ENCODE measurements around the gene SRC. TPM values are rescaled to one million over a fixed set of nuclear protein-coding genes. Genes with fewer than 3 reads are reported as not detected.

The SRC gene
- total RNA-seq, 1 experiment from 2014 or later = 23.3 TPM

- no TSS peak for BruUV-seq (replicated peaks)
- Histone ChIP-seq H3K27ac (ENCODE audit: low read depth, low read length, poor library complexity, severe bottlenecking) (no peak overlapping the region), H3K27me3 (replicated peaks; ENCODE audit: insufficient read depth, low read depth, low read length, poor library complexity) (peaks cover 42% of the 10 kb centered on the region), H3K4me1 (ENCODE audit: insufficient read depth, low read length, poor library complexity, severe bottlenecking) (peaks cover 5% of the 10 kb centered on the region), H3K36me3 (ENCODE audit: insufficient read depth, low read length, poor library complexity, severe bottlenecking) (no peaks in the 10 kb centered on the region), H3K4me3 (ENCODE audit: low read depth, low read length, poor library complexity, severe bottlenecking) (no peak overlapping the region), H3K9me3 (ENCODE audit: low read depth, low read length, poor library complexity, severe bottlenecking) (no peaks in the 10 kb centered on the region)
- intact Hi-C loops (cut with micrococcal nuclease; ENCODE audit: unreplicated experiment) = no loop called here
- TF ChIP-seq EZH2 (IDR thresholded peaks at IDR 0.05; ENCODE audit: borderline replicate concordance, low read depth, low read length, poor library complexity, severe bottlenecking) = no peak
- TF ChIP-seq CTCF (conservative IDR thresholded peaks at IDR 0.05; ENCODE audit: low read depth, low read length) = no peak
- DNase-seq (ENCODE audit: low spot score) = no peak
- POLR2A ChIA-PET (ENCODE audit: low non-redundant PET) = no interaction called here
- CTCF ChIA-PET = no interaction called here
Measured at GRCh38 chr20:37424062-37424851, 78.3 kb downstream of the SRC start.

GRCh38 chr20:37425103-37425625 lies 79.2 kb downstream of the SRC start:
- no peak for DNase-seq (ENCODE audit: low spot score)
- no peak overlapping the region for H3K4me3 ChIP-seq (ENCODE audit: low read depth, low read length, poor library complexity, severe bottlenecking)
- CTCF ChIA-PET = no interaction called here
- H3K9me3 ChIP-seq (ENCODE audit: low read depth, low read length, poor library complexity, severe bottlenecking) = no peaks in the 10 kb centered on the region
- peaks cover 5% of the 10 kb centered on the region for H3K4me1 ChIP-seq (ENCODE audit: insufficient read depth, low read length, poor library complexity, severe bottlenecking)
- H3K27ac ChIP-seq (ENCODE audit: low read depth, low read length, poor library complexity, severe bottlenecking) = no peak overlapping the region
- H3K27me3 ChIP-seq (replicated peaks; ENCODE audit: insufficient read depth, low read depth, low read length, poor library complexity) = peaks cover 48% of the 10 kb centered on the region
- POLR2A ChIA-PET (ENCODE audit: low non-redundant PET) = no interaction called here
- no TSS peak for BruUV-seq (replicated peaks)
- TF ChIP-seq CTCF (conservative IDR thresholded peaks at IDR 0.05; ENCODE audit: low read depth, low read length) (no peak), EZH2 (IDR thresholded peaks at IDR 0.05; ENCODE audit: borderline replicate concordance, low read depth, low read length, poor library complexity, severe bottlenecking) (no peak)
- intact Hi-C loops (cut with micrococcal nuclease; ENCODE audit: unreplicated experiment) = no loop called here
- no peaks in the 10 kb centered on the region for H3K36me3 ChIP-seq (ENCODE audit: insufficient read depth, low read length, poor library complexity, severe bottlenecking)

GRCh38 chr20:37426106-37426505 lies 80.2 kb downstream of the SRC start:
- Histone ChIP-seq H3K27ac (ENCODE audit: low read depth, low read length, poor library complexity, severe bottlenecking) (no peak overlapping the region), H3K4me3 (ENCODE audit: low read depth, low read length, poor library complexity, severe bottlenecking) (no peak overlapping the region), H3K27me3 (replicated peaks; ENCODE audit: insufficient read depth, low read depth, low read length, poor library complexity) (peaks cover 57% of the 10 kb centered on the region), H3K36me3 (ENCODE audit: insufficient read depth, low read length, poor library complexity, severe bottlenecking) (no peaks in the 10 kb centered on the region), H3K4me1 (ENCODE audit: insufficient read depth, low read length, poor library complexity, severe bottlenecking) (peaks cover 5% of the 10 kb centered on the region), H3K9me3 (ENCODE audit: low read depth, low read length, poor library complexity, severe bottlenecking) (no peaks in the 10 kb centered on the region)
- intact Hi-C loops (cut with micrococcal nuclease; ENCODE audit: unreplicated experiment) = no loop called here
- TF ChIP-seq CTCF (conservative IDR thresholded peaks at IDR 0.05; ENCODE audit: low read depth, low read length) (no peak), EZH2 (IDR thresholded peaks at IDR 0.05; ENCODE audit: borderline replicate concordance, low read depth, low read length, poor library complexity, severe bottlenecking) (no peak)
- BruUV-seq (replicated peaks) = no TSS peak
- DNase-seq (ENCODE audit: low spot score) = no peak
- ChIA-PET POLR2A (ENCODE audit: low non-redundant PET) (no interaction called here), CTCF (no interaction called here)

Data from A673 (cell line).